ENCODE data around the gene THSD4.

Gene THSD4

DNA sequence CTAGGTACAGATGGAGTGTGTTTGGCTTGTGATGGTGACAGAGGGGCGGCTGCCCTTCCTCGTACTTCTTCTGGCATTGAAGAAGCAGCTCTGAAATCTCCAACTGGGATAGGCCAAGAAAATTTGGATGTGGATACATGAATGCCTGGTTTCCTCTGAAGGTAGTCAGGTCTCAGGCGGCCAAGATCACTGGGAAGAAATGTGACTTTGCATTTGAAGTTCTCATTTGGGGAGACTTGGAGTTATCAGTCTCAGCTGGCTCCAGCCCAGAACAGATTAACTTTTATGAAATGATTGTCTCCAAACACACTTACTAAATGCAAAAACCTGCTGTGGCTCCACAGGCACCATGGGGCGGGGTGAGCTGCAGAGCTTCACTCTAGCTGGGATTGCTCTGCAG is 215.9 kb downstream of the THSD4 start:
- Histone ChIP-seq H3K27ac (ENCODE audit: low read length) (no peak overlapping the region), H3K27me3 (ENCODE audit: low read depth, low read length) (no peaks in the 10 kb centered on the region), H3K4me2 (ENCODE audit: low read length) (no peak overlapping the region), H2AFZ (ENCODE audit: low read depth, low read length) (no peak overlapping the region), H4K20me1 (ENCODE audit: insufficient read depth, low read length) (no peaks in the 10 kb centered on the region), H3K9me3 (ENCODE audit: insufficient read depth, low read length) (no peaks in the 10 kb centered on the region), H3K9ac (ENCODE audit: low read length) (no peak overlapping the region), H3K4me3 (ENCODE audit: low read length) (no peak overlapping the region), H3K4me1 (ENCODE audit: low read length) (peaks cover 26% of the 10 kb centered on the region), H3K36me3 (replicated peaks; ENCODE audit: low read depth, low read length) (no peaks in the 10 kb centered on the region), H3K79me2 (ENCODE audit: low read length) (no peaks in the 10 kb centered on the region)
- TF ChIP-seq, protein P1, sequence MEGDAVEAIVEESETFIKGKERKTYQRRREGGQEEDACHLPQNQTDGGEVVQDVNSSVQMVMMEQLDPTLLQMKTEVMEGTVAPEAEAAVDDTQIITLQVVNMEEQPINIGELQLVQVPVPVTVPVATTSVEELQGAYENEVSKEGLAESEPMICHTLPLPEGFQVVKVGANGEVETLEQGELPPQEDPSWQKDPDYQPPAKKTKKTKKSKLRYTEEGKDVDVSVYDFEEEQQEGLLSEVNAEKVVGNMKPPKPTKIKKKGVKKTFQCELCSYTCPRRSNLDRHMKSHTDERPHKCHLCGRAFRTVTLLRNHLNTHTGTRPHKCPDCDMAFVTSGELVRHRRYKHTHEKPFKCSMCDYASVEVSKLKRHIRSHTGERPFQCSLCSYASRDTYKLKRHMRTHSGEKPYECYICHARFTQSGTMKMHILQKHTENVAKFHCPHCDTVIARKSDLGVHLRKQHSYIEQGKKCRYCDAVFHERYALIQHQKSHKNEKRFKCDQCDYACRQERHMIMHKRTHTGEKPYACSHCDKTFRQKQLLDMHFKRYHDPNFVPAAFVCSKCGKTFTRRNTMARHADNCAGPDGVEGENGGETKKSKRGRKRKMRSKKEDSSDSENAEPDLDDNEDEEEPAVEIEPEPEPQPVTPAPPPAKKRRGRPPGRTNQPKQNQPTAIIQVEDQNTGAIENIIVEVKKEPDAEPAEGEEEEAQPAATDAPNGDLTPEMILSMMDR (IDR thresholded peaks at IDR 0.05; ENCODE audit: low read depth, low read length): no peak
- no peak for TF ChIP-seq EZH2phosphoT487 (IDR thresholded peaks at IDR 0.05; ENCODE audit: low read depth)

DNA sequence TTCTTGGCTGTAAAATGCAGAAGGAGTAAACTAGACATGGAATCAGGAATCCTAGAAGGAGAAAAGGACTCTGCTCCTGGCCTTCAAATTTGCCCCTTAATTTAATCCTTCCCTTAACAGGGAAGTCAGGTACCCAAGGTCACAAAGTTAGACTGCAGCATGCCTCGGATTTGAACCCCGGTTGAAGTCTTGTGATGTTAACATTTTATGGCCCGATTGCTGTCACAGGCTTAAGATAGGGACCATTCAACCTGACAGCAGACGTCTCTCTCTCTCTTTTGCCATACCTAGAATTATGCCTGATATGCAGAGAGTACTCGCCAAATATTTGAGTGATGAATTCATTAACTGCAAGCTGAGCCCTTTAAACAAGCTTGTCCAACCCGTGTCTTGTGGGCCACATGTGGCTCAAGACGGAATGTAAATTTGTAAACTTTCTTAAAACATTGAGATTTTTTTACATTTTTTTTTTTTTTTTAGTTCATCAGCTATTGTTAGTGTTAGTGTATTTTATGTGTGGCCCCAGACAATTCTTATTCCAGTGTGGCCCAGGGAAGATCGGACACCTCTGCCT is 217.2 kb downstream of the THSD4 start:
- H3K4me3 ChIP-seq (ENCODE audit: low read length): no peak overlapping the region
- peaks cover 26% of the 10 kb centered on the region for H3K4me1 ChIP-seq (ENCODE audit: low read length)

GRCh38 chr15:71333136-71333700 is 217.9 kb downstream of the THSD4 start:
- Histone ChIP-seq H3K79me2 (ENCODE audit: low read length) (no peaks in the 10 kb centered on the region), H3K27ac (ENCODE audit: low read length) (no peak overlapping the region), H3K27me3 (ENCODE audit: low read depth, low read length) (no peaks in the 10 kb centered on the region), H3K9me3 (ENCODE audit: insufficient read depth, low read length) (no peaks in the 10 kb centered on the region), H3K9ac (ENCODE audit: low read length) (no peak overlapping the region), H2AFZ (ENCODE audit: low read depth, low read length) (no peak overlapping the region), H3K4me3 (ENCODE audit: low read length) (no peak overlapping the region), H4K20me1 (ENCODE audit: insufficient read depth, low read length) (no peaks in the 10 kb centered on the region), H3K36me3 (replicated peaks; ENCODE audit: low read depth, low read length) (no peaks in the 10 kb centered on the region), H3K4me2 (ENCODE audit: low read length) (peak overlapping the region; percentile 29), H3K4me1 (ENCODE audit: low read length) (peaks cover 26% of the 10 kb centered on the region)
- TF ChIP-seq EZH2phosphoT487 (IDR thresholded peaks at IDR 0.05; ENCODE audit: low read depth): no peak
- TF ChIP-seq, protein P1 (IDR thresholded peaks at IDR 0.05; ENCODE audit: low read depth, low read length): no peak

More for the DNA sequence above, 217.2 kb downstream of the THSD4 start:
- Histone ChIP-seq H3K79me2 (ENCODE audit: low read length) (no peaks in the 10 kb centered on the region), H3K9ac (ENCODE audit: low read length) (no peak overlapping the region), H3K4me2 (ENCODE audit: low read length) (no peak overlapping the region), H3K36me3 (replicated peaks; ENCODE audit: low read depth, low read length) (no peaks in the 10 kb centered on the region), H2AFZ (ENCODE audit: low read depth, low read length) (no peak overlapping the region), H3K27me3 (ENCODE audit: low read depth, low read length) (no peaks in the 10 kb centered on the region), H4K20me1 (ENCODE audit: insufficient read depth, low read length) (no peaks in the 10 kb centered on the region), H3K27ac (ENCODE audit: low read length) (no peak overlapping the region), H3K9me3 (ENCODE audit: insufficient read depth, low read length) (no peaks in the 10 kb centered on the region)
- TF ChIP-seq, protein P1 (IDR thresholded peaks at IDR 0.05; ENCODE audit: low read depth, low read length): no peak
- no peak for TF ChIP-seq EZH2phosphoT487 (IDR thresholded peaks at IDR 0.05; ENCODE audit: low read depth)

DNA sequence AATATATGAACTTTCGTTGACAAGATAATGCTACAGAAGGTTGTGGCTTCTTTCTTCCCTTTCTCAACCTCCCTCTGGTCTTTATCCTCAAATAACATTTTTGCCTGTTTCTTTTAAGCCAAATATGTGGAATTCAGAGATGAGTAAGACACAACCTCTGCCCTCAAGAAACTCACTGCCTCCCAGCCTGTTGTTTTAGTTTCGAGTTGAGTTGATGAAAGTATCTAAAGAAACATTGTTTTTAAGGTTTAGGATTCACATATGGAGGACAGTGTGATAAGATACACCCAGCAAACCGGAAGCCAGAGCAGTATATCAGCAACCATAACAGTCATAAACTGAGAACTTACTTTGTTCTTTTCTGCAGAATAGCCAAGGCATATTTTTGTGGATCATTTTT is 218.6 kb downstream of the THSD4 start:
- H3K36me3 ChIP-seq (replicated peaks; ENCODE audit: low read depth, low read length): no peaks in the 10 kb centered on the region
- no peaks in the 10 kb centered on the region for H3K9me3 ChIP-seq (ENCODE audit: insufficient read depth, low read length)
- no peak overlapping the region for H3K4me3 ChIP-seq (ENCODE audit: low read length)
- TF ChIP-seq, protein P1 (IDR thresholded peaks at IDR 0.05; ENCODE audit: low read depth, low read length): no peak
- TF ChIP-seq EZH2phosphoT487 (IDR thresholded peaks at IDR 0.05; ENCODE audit: low read depth): no peak
- no peak overlapping the region for H3K27ac ChIP-seq (ENCODE audit: low read length)
- peak overlapping the region; percentile 29 for H3K4me2 ChIP-seq (ENCODE audit: low read length)
- H2AFZ ChIP-seq (ENCODE audit: low read depth, low read length): peak overlapping the region; percentile 18; the same call in 1 of the 2 replicates
- no peaks in the 10 kb centered on the region for H4K20me1 ChIP-seq (ENCODE audit: insufficient read depth, low read length)
- peaks cover 26% of the 10 kb centered on the region for H3K4me1 ChIP-seq (ENCODE audit: low read length)
- H3K9ac ChIP-seq (ENCODE audit: low read length): no peak overlapping the region
- no peaks in the 10 kb centered on the region for H3K79me2 ChIP-seq (ENCODE audit: low read length)
- H3K27me3 ChIP-seq (ENCODE audit: low read depth, low read length): no peaks in the 10 kb centered on the region

Data from OCI-LY3 (cell line).